ENCODE measurements around the gene CES2. TPM values are rescaled to one million over a fixed set of nuclear protein-coding genes. Genes with fewer than 3 reads are reported as not detected.

The CES2 gene
- total RNA-seq, 1 experiment from 2014 or later, result 65.7 TPM

DNA sequence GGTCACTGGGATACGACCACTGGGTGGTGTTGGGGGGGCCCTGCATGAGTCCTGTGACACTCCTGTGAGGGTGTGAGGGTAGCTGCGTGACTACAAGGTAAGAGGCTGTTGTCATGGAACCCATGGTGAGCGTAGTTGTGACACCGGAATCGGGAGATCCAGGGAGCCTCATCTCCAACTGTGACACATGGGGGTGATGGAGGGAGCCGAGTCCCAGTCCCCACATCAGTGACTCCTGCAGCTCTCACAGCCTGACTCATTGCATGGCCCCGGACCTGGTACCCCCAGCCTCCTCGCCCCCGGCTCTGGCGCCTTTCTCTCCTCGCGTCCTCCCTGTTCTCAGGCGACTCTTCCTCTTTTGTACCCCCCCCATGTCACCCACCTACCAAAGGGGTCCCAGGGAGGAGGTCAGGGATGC, 30.9 kb upstream of the CES2 start:
- ChIA-PET CTCF (interaction anchor here (0.7 to 5.1 kb wide), 6 partner anchors 9 to 216 kb away, joined by 3 to 30 read pairs (median 4); partner anchors contain the start of gene CDH16), POLR2A (no interaction called here)
- Mint-ChIP-seq H3K27me3 (ENCODE audit: insufficient read depth, unreplicated experiment) (no peaks in the 10 kb centered on the region), H3K36me3 (ENCODE audit: insufficient read depth, unreplicated experiment) (no peaks in the 10 kb centered on the region), H3K27ac (ENCODE audit: low read depth, unreplicated experiment) (no peak overlapping the region), H3K4me3 (ENCODE audit: unreplicated experiment) (no peak overlapping the region), H3K4me1 (ENCODE audit: insufficient read depth, unreplicated experiment) (peaks cover 12% of the 10 kb centered on the region), H3K9me3 (ENCODE audit: unreplicated experiment) (no peaks in the 10 kb centered on the region)
- no TSS peak for BruUV-seq (replicated peaks)
- intact Hi-C loops (cut with micrococcal nuclease), result no loop called here
- DNase-seq (ENCODE audit: unreplicated experiment), result no peak
- TF ChIP-seq, protein P1, sequence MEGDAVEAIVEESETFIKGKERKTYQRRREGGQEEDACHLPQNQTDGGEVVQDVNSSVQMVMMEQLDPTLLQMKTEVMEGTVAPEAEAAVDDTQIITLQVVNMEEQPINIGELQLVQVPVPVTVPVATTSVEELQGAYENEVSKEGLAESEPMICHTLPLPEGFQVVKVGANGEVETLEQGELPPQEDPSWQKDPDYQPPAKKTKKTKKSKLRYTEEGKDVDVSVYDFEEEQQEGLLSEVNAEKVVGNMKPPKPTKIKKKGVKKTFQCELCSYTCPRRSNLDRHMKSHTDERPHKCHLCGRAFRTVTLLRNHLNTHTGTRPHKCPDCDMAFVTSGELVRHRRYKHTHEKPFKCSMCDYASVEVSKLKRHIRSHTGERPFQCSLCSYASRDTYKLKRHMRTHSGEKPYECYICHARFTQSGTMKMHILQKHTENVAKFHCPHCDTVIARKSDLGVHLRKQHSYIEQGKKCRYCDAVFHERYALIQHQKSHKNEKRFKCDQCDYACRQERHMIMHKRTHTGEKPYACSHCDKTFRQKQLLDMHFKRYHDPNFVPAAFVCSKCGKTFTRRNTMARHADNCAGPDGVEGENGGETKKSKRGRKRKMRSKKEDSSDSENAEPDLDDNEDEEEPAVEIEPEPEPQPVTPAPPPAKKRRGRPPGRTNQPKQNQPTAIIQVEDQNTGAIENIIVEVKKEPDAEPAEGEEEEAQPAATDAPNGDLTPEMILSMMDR (IDR thresholded peaks at IDR 0.05; ENCODE audit: unreplicated experiment), result no peak

DNA sequence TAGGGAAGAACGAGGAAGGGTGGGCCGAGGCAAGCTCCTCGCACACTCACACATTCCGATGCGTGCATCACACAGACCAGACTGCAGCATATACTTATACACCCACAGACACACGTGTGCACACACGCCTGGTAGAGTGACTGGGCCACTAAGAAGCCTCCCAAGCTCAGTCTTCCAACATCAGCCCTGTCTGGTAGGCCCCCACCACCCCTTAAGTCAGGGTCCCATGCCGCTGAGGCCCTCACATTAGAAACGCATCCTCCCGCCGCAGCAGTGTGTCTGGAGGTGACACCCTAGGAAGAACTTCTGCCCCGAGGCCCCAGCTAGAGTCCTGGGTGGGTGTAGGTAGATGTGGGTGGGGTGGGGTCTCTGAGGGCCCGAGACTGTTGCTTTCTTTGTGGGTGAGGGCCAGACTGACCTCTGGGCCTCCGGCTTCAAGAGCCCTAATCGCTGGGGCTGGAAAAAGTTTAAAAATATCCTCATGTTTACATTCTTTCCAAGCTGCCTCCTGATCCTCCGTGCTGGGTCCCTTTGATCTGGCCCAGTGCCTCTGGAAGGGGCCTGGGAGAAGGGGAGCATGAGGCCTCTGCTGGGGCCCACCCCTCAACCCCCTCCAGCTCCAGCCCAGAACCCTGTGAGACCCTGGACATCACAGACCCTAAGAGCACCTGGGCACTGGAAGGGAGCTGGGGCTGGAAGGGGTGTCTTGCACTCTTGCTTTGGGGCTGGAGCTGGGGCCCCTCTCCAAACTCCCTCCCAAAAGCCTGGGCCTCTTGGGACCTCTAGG, 30.3 kb upstream of the CES2 start:
- no peak overlapping the region for H3K4me3 Mint-ChIP-seq (ENCODE audit: unreplicated experiment)
- CTCF ChIA-PET, result interaction anchor here (0.7 to 5.1 kb wide), 7 partner anchors 10 to 32 kb away, joined by 3 to 30 read pairs (median 4); partner anchors contain the start of gene CDH16

DNA sequence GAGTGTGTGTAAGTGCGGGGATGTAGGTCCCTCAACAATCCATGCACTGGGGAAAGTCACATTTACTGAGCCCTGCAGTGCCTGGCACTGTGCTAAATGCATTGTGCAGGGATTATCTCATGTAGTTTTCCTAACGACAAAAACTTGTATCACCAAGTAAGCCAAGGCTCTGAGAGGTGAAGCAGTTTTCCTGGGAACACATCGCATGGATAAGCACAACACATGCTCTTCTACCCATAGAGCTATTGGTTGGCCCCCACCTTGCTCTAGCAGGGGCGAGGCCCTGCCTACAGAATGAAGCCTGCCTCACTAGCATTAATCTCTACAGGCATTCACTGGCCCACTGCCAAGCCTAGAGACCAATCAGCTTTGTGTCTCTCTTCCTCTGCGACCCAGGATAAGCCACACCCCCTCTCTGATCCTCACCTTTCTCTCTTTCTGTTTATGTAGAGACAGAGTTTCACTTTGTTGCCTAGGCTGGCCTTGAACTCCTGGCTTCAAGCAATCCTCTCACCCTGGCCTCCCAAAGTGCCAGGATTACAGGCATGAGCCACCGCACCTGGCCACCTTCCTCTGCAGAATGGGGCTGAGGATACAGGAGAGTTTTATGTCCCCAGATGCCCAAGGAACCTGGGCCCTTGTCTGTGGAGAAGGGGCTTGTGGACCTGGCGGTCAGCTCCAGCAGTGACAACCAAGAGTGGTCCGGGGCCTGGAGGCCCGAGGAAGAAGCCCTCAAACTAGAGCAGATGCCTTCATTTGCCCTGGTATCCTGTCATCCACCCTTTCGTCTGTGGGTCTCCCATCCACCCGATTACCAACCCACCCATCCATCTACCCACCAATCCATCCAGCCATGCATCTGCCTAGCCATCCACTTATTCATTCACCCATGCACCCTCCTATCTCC, 29.4 kb upstream of the CES2 start:
- H3K27ac Mint-ChIP-seq (ENCODE audit: low read depth, unreplicated experiment), result no peak overlapping the region
- no TSS peak for BruUV-seq (replicated peaks)
- ChIA-PET CTCF (interaction anchor here (1.2 to 5.1 kb wide), 4 partner anchors 11 to 65 kb away, joined by 3 to 30 read pairs (median 4); partner anchors contain the start of gene CDH16), POLR2A (interaction anchor here (0.6 to 1.2 kb wide), 4 partner anchors 22 to 341 kb away, joined by 3 read pairs; no protein-coding TSS in a partner anchor)
- no peaks in the 10 kb centered on the region for H3K27me3 Mint-ChIP-seq (ENCODE audit: insufficient read depth, unreplicated experiment)
- H3K4me3 Mint-ChIP-seq (ENCODE audit: unreplicated experiment), result no peak overlapping the region
- peaks cover 4% of the 10 kb centered on the region for H3K4me1 Mint-ChIP-seq (ENCODE audit: insufficient read depth, unreplicated experiment)
- no peaks in the 10 kb centered on the region for H3K9me3 Mint-ChIP-seq (ENCODE audit: unreplicated experiment)
- TF ChIP-seq, protein P1 (IDR thresholded peaks at IDR 0.05; ENCODE audit: unreplicated experiment), result no peak
- peak; percentile 61 for DNase-seq (ENCODE audit: unreplicated experiment)
- H3K36me3 Mint-ChIP-seq (ENCODE audit: insufficient read depth, unreplicated experiment), result no peaks in the 10 kb centered on the region
- intact Hi-C loops (cut with micrococcal nuclease), result no loop called here

More for the DNA sequence above, 30.3 kb upstream of the CES2 start:
- Mint-ChIP-seq H3K36me3 (ENCODE audit: insufficient read depth, unreplicated experiment) (no peaks in the 10 kb centered on the region), H3K27me3 (ENCODE audit: insufficient read depth, unreplicated experiment) (no peaks in the 10 kb centered on the region), H3K27ac (ENCODE audit: low read depth, unreplicated experiment) (no peak overlapping the region), H3K4me1 (ENCODE audit: insufficient read depth, unreplicated experiment) (peaks cover 7% of the 10 kb centered on the region), H3K9me3 (ENCODE audit: unreplicated experiment) (no peaks in the 10 kb centered on the region)
- intact Hi-C loops (cut with micrococcal nuclease), result no loop called here
- POLR2A ChIA-PET, result interaction anchor here (0.8 to 1.2 kb wide), 2 partner anchors 25 to 31 kb away, joined by 3 read pairs; no protein-coding TSS in a partner anchor
- TF ChIP-seq, protein P1 (IDR thresholded peaks at IDR 0.05; ENCODE audit: unreplicated experiment), result no peak
- no peak for DNase-seq (ENCODE audit: unreplicated experiment)
- no TSS peak for BruUV-seq (replicated peaks)
